HCT116 (cell line): ENCODE data around the gene CCDC92.

Source experiments
- EZH2 ChIP-seq: fragments of 200-600 bp; sonication (generic); IDR thresholded peaks from 2 replicates; pipeline ENCODE4 v1.6.1; 2017; ENCODE audit warnings: antibody characterized with exemption, mixed run types
- POLR2A ChIP-seq: IDR thresholded peaks from 2 replicates; pipeline ENCODE4 v1.7.0; 2011; ENCODE audit warnings: borderline replicate concordance; ENCODE audit not compliant: insufficient read depth, insufficient read length; ENCODE audit errors: extremely low read depth
- POLR2AphosphoS5 ChIP-seq: IDR thresholded peaks from 2 replicates; pipeline ENCODE4 v1.6.1; 2011; ENCODE audit warnings: mild to moderate bottlenecking, low read depth, low read length, moderate library complexity
- ZNF274 ChIP-seq: fragments of 200-500 bp; sonication (Bioruptor generic); IDR thresholded peaks from 2 replicates; pipeline ENCODE4 v1.6.1; 2014; ENCODE audit warnings: mild to moderate bottlenecking, low read depth, low read length, inconsistent platforms
- TF ChIP-seq, protein P1 (sequence below), 3 experiments: fragments of 200-600 bp in 1 of 3; sonication (generic) in 1 of 3; IDR thresholded peaks in 2 of 3; conservative IDR thresholded peaks in 1 of 3; 2 replicates each; pipeline ENCODE4 v1.5.1; 2012 to 2017; ENCODE audit warnings: low read depth in 2 of 3, low read length in 2 of 3, antibody characterized with exemption in 1 of 3, borderline replicate concordance in 1 of 3, control low read depth in 1 of 3, mild to moderate bottlenecking in 1 of 3, mixed read lengths in 1 of 3, mixed run types in 1 of 3, moderate library complexity in 1 of 3; ENCODE audit not compliant: insufficient read depth in 1 of 3
- TF ChIP-seq, protein P2 (sequence below): IDR thresholded peaks from 2 replicates; pipeline ENCODE4 v1.6.1; 2012; ENCODE audit warnings: low read depth
- TF ChIP-seq, protein P3 (sequence below): IDR thresholded peaks from 2 replicates; pipeline ENCODE4 v1.6.1; 2012
- TF ChIP-seq, protein P4 (sequence below): IDR thresholded peaks from 2 replicates; pipeline ENCODE4 v1.6.1; 2012
- TF ChIP-seq, protein P5 (sequence below): IDR thresholded peaks from 2 replicates; pipeline ENCODE4 v1.6.1; 2011; ENCODE audit warnings: mild to moderate bottlenecking, low read length, moderate library complexity; ENCODE audit not compliant: insufficient replicate concordance; ENCODE audit errors: extremely low read depth

DNA sequence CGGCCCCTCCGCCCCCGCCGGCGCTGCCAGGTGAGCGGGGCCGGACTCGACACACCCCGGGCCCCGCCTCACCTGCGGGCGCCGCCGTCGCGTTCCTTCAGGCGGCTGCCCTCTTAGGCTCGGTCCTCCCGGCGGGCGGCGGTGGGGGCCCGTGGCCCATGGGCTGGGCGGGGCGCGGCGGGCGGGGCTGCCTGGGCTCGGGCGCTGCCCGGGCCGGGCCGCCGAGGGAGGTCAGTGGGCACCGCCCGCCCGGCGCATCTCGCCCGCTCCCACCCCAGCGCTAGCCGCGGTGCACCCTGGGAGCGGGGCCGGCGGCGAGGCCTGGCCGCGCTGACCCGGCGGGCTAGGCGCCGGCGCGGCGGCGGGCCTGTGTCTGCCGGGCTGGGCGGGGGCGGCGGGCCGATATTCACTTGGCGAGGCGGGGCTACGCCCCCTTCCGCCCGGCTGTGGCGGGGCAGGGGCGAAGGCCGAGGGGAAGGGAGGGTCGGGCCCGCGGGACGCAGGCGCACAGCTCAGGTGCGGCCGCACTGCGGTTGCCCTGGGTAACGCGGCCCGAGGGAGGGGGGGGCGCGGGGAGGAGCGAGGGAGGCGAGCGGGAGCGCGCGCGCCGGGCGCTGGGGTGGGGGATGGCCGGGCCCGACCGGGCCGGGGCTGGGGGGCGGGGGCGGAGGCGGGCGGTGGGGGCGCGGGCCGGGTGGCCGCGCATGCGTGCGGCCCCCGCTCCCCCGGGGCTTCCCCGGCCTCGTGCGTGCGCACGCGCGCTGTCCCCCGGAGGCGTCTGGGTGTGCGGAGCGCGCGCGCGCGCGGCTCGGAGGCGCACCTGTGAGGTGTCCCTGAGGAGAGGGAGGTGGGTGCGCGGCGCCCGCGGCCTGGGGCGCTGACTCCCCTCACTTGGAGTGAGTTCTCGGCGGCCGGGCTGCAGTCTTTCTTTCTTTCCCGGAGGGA, at the start of gene CCDC92, which contains the start of gene ZNF664:
- TF ChIP-seq, protein P1, sequence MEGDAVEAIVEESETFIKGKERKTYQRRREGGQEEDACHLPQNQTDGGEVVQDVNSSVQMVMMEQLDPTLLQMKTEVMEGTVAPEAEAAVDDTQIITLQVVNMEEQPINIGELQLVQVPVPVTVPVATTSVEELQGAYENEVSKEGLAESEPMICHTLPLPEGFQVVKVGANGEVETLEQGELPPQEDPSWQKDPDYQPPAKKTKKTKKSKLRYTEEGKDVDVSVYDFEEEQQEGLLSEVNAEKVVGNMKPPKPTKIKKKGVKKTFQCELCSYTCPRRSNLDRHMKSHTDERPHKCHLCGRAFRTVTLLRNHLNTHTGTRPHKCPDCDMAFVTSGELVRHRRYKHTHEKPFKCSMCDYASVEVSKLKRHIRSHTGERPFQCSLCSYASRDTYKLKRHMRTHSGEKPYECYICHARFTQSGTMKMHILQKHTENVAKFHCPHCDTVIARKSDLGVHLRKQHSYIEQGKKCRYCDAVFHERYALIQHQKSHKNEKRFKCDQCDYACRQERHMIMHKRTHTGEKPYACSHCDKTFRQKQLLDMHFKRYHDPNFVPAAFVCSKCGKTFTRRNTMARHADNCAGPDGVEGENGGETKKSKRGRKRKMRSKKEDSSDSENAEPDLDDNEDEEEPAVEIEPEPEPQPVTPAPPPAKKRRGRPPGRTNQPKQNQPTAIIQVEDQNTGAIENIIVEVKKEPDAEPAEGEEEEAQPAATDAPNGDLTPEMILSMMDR (IDR thresholded peaks at IDR 0.05 in 2 of 3, conservative IDR thresholded peaks at IDR 0.05 in 1 of 3; ENCODE audit: borderline replicate concordance in 1 of 3, insufficient read depth in 1 of 3, low read depth in 2 of 3, low read length in 2 of 3) = 0 out of 6 replicates have a peak, but pooled peaks of 1 of the 3 experiments have one; percentile 17
- peak; percentile 94 for TF ChIP-seq POLR2AphosphoS5
- TF ChIP-seq, protein P2, sequence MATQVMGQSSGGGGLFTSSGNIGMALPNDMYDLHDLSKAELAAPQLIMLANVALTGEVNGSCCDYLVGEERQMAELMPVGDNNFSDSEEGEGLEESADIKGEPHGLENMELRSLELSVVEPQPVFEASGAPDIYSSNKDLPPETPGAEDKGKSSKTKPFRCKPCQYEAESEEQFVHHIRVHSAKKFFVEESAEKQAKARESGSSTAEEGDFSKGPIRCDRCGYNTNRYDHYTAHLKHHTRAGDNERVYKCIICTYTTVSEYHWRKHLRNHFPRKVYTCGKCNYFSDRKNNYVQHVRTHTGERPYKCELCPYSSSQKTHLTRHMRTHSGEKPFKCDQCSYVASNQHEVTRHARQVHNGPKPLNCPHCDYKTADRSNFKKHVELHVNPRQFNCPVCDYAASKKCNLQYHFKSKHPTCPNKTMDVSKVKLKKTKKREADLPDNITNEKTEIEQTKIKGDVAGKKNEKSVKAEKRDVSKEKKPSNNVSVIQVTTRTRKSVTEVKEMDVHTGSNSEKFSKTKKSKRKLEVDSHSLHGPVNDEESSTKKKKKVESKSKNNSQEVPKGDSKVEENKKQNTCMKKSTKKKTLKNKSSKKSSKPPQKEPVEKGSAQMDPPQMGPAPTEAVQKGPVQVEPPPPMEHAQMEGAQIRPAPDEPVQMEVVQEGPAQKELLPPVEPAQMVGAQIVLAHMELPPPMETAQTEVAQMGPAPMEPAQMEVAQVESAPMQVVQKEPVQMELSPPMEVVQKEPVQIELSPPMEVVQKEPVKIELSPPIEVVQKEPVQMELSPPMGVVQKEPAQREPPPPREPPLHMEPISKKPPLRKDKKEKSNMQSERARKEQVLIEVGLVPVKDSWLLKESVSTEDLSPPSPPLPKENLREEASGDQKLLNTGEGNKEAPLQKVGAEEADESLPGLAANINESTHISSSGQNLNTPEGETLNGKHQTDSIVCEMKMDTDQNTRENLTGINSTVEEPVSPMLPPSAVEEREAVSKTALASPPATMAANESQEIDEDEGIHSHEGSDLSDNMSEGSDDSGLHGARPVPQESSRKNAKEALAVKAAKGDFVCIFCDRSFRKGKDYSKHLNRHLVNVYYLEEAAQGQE = no peak
- no peak for TF ChIP-seq ZNF274
- TF ChIP-seq, protein P3, sequence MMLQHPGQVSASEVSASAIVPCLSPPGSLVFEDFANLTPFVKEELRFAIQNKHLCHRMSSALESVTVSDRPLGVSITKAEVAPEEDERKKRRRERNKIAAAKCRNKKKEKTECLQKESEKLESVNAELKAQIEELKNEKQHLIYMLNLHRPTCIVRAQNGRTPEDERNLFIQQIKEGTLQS = no peak
- TF ChIP-seq, protein P4, sequence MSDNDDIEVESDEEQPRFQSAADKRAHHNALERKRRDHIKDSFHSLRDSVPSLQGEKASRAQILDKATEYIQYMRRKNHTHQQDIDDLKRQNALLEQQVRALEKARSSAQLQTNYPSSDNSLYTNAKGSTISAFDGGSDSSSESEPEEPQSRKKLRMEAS = peak; percentile 41; the same call in 1 of the 2 replicates
- TF ChIP-seq POLR2A = peak; percentile 72
- TF ChIP-seq, protein P5, sequence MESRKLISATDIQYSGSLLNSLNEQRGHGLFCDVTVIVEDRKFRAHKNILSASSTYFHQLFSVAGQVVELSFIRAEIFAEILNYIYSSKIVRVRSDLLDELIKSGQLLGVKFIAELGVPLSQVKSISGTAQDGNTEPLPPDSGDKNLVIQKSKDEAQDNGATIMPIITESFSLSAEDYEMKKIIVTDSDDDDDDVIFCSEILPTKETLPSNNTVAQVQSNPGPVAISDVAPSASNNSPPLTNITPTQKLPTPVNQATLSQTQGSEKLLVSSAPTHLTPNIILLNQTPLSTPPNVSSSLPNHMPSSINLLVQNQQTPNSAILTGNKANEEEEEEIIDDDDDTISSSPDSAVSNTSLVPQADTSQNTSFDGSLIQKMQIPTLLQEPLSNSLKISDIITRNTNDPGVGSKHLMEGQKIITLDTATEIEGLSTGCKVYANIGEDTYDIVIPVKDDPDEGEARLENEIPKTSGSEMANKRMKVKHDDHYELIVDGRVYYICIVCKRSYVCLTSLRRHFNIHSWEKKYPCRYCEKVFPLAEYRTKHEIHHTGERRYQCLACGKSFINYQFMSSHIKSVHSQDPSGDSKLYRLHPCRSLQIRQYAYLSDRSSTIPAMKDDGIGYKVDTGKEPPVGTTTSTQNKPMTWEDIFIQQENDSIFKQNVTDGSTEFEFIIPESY = no peak
- TF ChIP-seq EZH2 = no peak
